GM18517 (cell line): Measurements from ENCODE around the gene FAM120AOS.

Experiments
- ATAC-seq: cut with Tn5 transposase; IDR thresholded peaks from one replicate; pipeline ENCODE4 v1.9.1; 2021; ENCODE audit warnings: mild to moderate bottlenecking, moderate library complexity; ENCODE audit not compliant: unreplicated experiment

Gene FAM120AOS

GRCh38 chr9:93467462-93467861, 14.1 kb upstream of the FAM120AOS start:
- no peak for ATAC-seq

- no peak for ATAC-seq
Measured at GRCh38 chr9:93467062-93467416, 13.7 kb upstream of the FAM120AOS start.

GRCh38 chr9:93466416-93467061, 13.2 kb upstream of the FAM120AOS start:
- no peak for ATAC-seq

GRCh38 chr9:93465855-93466254, 12.5 kb upstream of the FAM120AOS start:
- no peak for ATAC-seq

GRCh38 chr9:93464876-93465275, 11.5 kb upstream of the FAM120AOS start:
- ATAC-seq: no peak

GRCh38 chr9:93464395-93464794, 11.0 kb upstream of the FAM120AOS start:
- ATAC-seq: no peak

- ATAC-seq: no peak
Measured at GRCh38 chr9:93463638-93464248, 10.4 kb upstream of the FAM120AOS start.

GRCh38 chr9:93461821-93462220, 8.4 kb upstream of the FAM120AOS start:
- no peak for ATAC-seq

GRCh38 chr9:93461414-93461743, 8.0 kb upstream of the FAM120AOS start:
- ATAC-seq: no peak

GRCh38 chr9:93460689-93461413, 7.5 kb upstream of the FAM120AOS start:
- no peak for ATAC-seq

- ATAC-seq: no peak
Measured at GRCh38 chr9:93459432-93459847, 6.1 kb upstream of the FAM120AOS start.

- ATAC-seq: no peak
Measured at GRCh38 chr9:93458712-93459111, 5.3 kb upstream of the FAM120AOS start.

- ATAC-seq: no peak
Measured at GRCh38 chr9:93457006-93457405, 3.6 kb upstream of the FAM120AOS start.

GRCh38 chr9:93456504-93456903, 3.1 kb upstream of the FAM120AOS start:
- ATAC-seq: no peak

GRCh38 chr9:93456022-93456421, 2.6 kb upstream of the FAM120AOS start:
- no peak for ATAC-seq

- no peak for ATAC-seq
Measured at GRCh38 chr9:93452710-93453046, 703 bp downstream of the FAM120AOS start.

GRCh38 chr9:93451849-93452709, 1.3 kb downstream of the FAM120AOS start:
- ATAC-seq: no peak

- ATAC-seq: peak; percentile 24
Measured at GRCh38 chr9:93450945-93451815, 2.2 kb downstream of the FAM120AOS start, which contains the start of gene FAM120A. Gene FAM120A, plus strand, starts transcription at chr9:93451685. Its CDS starts 231 bp downstream, at chr9:93451916.

- ATAC-seq: no peak
Measured at GRCh38 chr9:93447655-93448054, 5.7 kb downstream of the FAM120AOS start.

GRCh38 chr9:93446073-93446472, 7.3 kb downstream of the FAM120AOS start:
- no peak for ATAC-seq
